Ammon's horn (tissue), 1 donor: ENCODE measurements around the gene NCF4.

Experiments used
- DNase-seq: peaks from one replicate; pipeline ENCODE4 v3.0.0-alpha.2; 2016; ENCODE audit warnings: low spot score

Gene NCF4

DNA sequence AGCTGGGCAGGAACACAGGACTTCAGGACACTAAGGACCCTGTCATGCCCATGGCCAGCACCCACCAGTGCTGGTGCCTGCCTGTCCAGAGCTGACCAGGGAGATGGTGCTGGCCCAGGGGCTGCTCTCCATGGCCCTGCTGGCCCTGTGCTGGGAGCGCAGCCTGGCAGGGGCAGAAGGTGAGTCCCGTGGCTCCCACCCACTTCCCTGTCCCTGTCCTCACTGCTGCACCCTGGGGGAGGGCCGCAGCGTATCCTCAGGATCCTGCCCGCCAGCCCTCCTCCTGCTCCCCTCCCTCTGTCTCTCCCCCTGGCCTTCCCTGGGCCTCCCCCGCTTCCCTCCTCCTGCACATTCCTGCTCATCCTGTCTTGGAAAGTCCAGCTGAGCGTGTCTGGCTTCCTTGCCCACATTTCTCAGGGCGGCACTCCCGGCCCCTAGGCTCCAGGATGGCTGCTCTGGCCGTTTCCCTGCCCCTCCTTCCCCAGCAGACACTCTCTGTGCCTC lies 61.4 kb downstream of the NCF4 start:
- DNase-seq: no peak

- DNase-seq: no peak
Measured at GRCh38 chr22:36922711-36923110, 61.9 kb downstream of the NCF4 start.

GRCh38 chr22:36923131-36923788 lies 62.5 kb downstream of the NCF4 start:
- DNase-seq: no peak

- no peak for DNase-seq
Measured at GRCh38 chr22:36924151-36924698, 63.4 kb downstream of the NCF4 start.

- DNase-seq: no peak
Measured at GRCh38 chr22:36925388-36926290, 64.8 kb downstream of the NCF4 start.

GRCh38 chr22:36926309-36926708 lies 65.5 kb downstream of the NCF4 start:
- DNase-seq: no peak

- no peak for DNase-seq
Measured at GRCh38 chr22:36926721-36927435, 66.1 kb downstream of the NCF4 start.
